MM.1S (cell line): ENCODE measurements around the gene CCDC88B.

Experiments
- CTCF ChIP-seq: fragments of 300-600 bp; sonication (generic); IDR thresholded peaks from 2 replicates; pipeline ENCODE4 v1.5.1; 2016; ENCODE audit warnings: antibody characterized with exemption, low read length, mixed read lengths
- EZH2 ChIP-seq: fragments of 300-600 bp; sonication (generic); optimal IDR thresholded peaks from 2 replicates; pipeline ENCODE3; 2017; ENCODE audit warnings: low read depth, mild to moderate bottlenecking, antibody characterized with exemption, low read length, mixed read lengths

- no peak for TF ChIP-seq CTCF
- TF ChIP-seq EZH2: no peak
Measured at GRCh38 chr11:64320556-64320955, 19.4 kb upstream of the CCDC88B start.
